Measurements from ENCODE around the gene AQP5.

DNA sequence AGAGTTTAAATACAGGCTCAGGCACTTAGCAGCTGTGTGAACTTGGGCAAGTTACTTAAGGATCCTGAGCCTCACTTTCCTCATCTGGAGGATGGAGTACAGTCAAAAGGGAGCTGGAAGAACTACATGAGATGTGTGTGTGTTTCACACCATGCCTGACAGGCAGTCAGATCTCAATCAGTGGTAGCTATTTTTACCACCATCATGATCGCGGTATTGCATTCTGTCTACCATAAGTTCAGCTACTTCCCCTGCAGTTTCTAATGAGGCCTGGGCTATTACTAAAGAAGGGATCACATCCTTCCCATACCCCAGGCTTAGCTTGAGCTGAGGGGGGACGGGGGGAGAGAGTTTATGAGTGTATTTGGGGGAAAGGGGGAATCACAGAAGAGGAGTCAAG, 18.1 kb downstream of the AQP5 start:
- TF ChIP-seq, protein P1, sequence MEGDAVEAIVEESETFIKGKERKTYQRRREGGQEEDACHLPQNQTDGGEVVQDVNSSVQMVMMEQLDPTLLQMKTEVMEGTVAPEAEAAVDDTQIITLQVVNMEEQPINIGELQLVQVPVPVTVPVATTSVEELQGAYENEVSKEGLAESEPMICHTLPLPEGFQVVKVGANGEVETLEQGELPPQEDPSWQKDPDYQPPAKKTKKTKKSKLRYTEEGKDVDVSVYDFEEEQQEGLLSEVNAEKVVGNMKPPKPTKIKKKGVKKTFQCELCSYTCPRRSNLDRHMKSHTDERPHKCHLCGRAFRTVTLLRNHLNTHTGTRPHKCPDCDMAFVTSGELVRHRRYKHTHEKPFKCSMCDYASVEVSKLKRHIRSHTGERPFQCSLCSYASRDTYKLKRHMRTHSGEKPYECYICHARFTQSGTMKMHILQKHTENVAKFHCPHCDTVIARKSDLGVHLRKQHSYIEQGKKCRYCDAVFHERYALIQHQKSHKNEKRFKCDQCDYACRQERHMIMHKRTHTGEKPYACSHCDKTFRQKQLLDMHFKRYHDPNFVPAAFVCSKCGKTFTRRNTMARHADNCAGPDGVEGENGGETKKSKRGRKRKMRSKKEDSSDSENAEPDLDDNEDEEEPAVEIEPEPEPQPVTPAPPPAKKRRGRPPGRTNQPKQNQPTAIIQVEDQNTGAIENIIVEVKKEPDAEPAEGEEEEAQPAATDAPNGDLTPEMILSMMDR (IDR thresholded peaks at IDR 0.05): no peak
- TF ChIP-seq POLR2A (IDR thresholded peaks at IDR 0.05): no peak
